Activated T-helper 2 cell treated with anti-CD3 and anti-CD28 coated beads, Interferon-gamma antibody, Interleukin-2, Interleukin-4, amounts not matched to agents 10 μg/mL and 5 μg/mL and 100 μg/mL, durations not matched to agents 14 hours and 24 hours and 36 hours (primary cell): ENCODE results near the gene MRAS. TPM values are rescaled to one million over a fixed set of nuclear protein-coding genes. Genes with fewer than 3 reads are reported as not detected.
"Not testable (repeated sequence)": the region's sequence is repeated elsewhere in the genome, so short reads cannot be mapped to it uniquely, and the experiment has no call there.

Source experiments
- DNase-seq: peaks from one replicate; pipeline ENCODE4 v3.0.0; 2021; ENCODE audit warnings: low spot score
- H3K27ac Mint-ChIP-seq: one replicate; pipeline ENCODE4 v1.8.0; 2021; ENCODE audit warnings: mixed read lengths
- H3K27me3 Mint-ChIP-seq: one replicate; pipeline ENCODE4 v1.8.0; 2021; ENCODE audit warnings: low read depth, mixed read lengths
- H3K36me3 Mint-ChIP-seq: one replicate; pipeline ENCODE4 v1.8.0; 2021; ENCODE audit warnings: low read depth, mixed read lengths
- H3K4me1 Mint-ChIP-seq: one replicate; pipeline ENCODE4 v1.8.0; 2021; ENCODE audit warnings: low read depth, mixed read lengths
- H3K4me3 Mint-ChIP-seq: one replicate; pipeline ENCODE4 v1.8.0; 2021; ENCODE audit warnings: low read depth, mild to moderate bottlenecking, moderate library complexity, mixed read lengths
- H3K9me3 Mint-ChIP-seq: one replicate; pipeline ENCODE4 v1.8.0; 2021; ENCODE audit warnings: mixed read lengths
- intact Hi-C: fragments of 100-400 bp; cut with micrococcal nuclease; formaldehyde crosslinking; loops from one replicate; pipeline ENCODE4 v1.15.1; 2023
- total RNA-seq: library from RNA; stranded (reverse); gene quantifications from 2 replicates; pipeline ENCODE4 v1.2.3, GENCODE V29; 2022

Gene MRAS
- total RNA-seq, 1 donor from 2014 or later = not detected

- H3K36me3 Mint-ChIP-seq, H3K4me3 Mint-ChIP-seq, H3K27ac Mint-ChIP-seq, H3K4me1 Mint-ChIP-seq, H3K27me3 Mint-ChIP-seq, intact Hi-C loops, H3K9me3 Mint-ChIP-seq, DNase-seq: not testable (repeated sequence)
These were observed 105.6 kb downstream of the MRAS start for GRCh38 chr3:138453940-138454339.

Other genes with a start within 250 kb of the MRAS start
- gene DZIP1L, start 233.0 kb upstream of the MRAS start, total RNA-seq = 0.16 TPM in 1 of 2 replicates, not detected in the other
- gene A4GNT, start 216.2 kb upstream of the MRAS start, total RNA-seq = not detected in 2 replicates
- 22.0 and 22.3 TPM in 2 replicates for gene DBR1, start 173.7 kb upstream of the MRAS start, total RNA-seq
- gene ARMC8, start 161.3 kb upstream of the MRAS start, total RNA-seq = 39.8 and 40.6 TPM in 2 replicates
- gene NME9, start 18.7 kb upstream of the MRAS start, total RNA-seq = 0.30 TPM in 1 of 2 replicates, not detected in the other
- gene ESYT3, start 86.0 kb downstream of the MRAS start, total RNA-seq = 0.09 and 0.32 TPM in 2 replicates
- 7.2 and 7.7 TPM in 2 replicates for gene CEP70, start 245.7 kb downstream of the MRAS start, total RNA-seq